ENCODE data around the gene TSPYL1.

- TF ChIP-seq ZNF274 (IDR thresholded peaks at IDR 0.05; ENCODE audit: low read depth, low read length), result no peak
- TF ChIP-seq SUZ12 (IDR thresholded peaks at IDR 0.05; ENCODE audit: extremely low read depth, insufficient read depth, insufficient read length), result no peak
- TF ChIP-seq YY1 (IDR thresholded peaks at IDR 0.05; ENCODE audit: insufficient read depth, insufficient read length), result no peak
These were observed 14.5 kb downstream of the TSPYL1 start for GRCh38 chr6:116265041-116265829.

All from NT2/D1 (cell line).